Stimulated activated CD8-positive, alpha-beta memory T cell treated with anti-CD3 and anti-CD28 coated beads, Interleukin-12 subunit alpha, Interleukin-12 subunit beta, amount 100 ng/mL, for 24 hours (primary cell): ENCODE data around the gene PDIK1L.
A peak's percentile ranks its signal among the peaks of the same experiment; 100 is the strongest.

Experiments used
- DNase-seq: peaks from one replicate; pipeline ENCODE4 v3.0.0-alpha.2; 2020; ENCODE audit errors: extremely low read depth

Gene PDIK1L

GRCh38 chr1:26155370-26156284, 44.0 kb downstream of the PDIK1L start:
- DNase-seq = no peak

DNA sequence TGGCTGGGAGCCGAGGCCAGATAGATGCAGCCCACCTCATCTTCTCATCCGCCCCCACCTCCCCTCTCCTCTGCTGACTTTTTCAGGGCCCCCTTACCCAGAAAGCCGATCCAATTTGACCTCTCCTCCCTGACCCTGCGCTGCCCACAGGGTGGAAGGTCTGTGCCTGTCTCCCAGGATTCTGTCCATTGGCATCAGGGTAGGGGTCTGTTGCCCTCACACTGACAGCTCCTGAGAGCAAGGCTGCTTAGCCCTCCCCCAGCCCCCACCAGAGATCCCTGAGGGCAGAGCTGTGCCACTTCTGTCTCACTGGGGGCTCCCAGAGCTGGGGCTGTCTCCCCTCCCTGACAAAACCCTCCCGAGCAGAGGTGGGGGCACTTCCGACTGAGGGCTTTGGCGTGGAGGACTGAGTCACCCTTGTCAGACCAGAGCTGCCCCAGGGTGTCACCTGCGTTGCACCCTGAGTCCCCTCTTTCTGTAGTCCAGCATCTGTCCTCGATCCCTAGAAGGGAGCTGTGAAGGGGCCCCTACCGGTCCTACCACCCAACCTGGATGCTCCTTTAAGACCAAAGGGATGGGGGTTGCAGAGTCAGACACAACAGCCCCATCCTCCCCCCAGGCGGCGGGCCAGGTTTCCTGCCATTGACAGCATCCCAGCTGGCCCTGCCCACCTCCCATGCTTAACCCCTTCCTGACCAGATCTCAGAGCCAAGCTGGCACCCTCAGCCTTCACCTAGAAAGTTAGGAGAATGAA, 44.8 kb downstream of the PDIK1L start:
- DNase-seq = no peak

GRCh38 chr1:26158271-26158907, 46.8 kb downstream of the PDIK1L start:
- no peak for DNase-seq

DNA sequence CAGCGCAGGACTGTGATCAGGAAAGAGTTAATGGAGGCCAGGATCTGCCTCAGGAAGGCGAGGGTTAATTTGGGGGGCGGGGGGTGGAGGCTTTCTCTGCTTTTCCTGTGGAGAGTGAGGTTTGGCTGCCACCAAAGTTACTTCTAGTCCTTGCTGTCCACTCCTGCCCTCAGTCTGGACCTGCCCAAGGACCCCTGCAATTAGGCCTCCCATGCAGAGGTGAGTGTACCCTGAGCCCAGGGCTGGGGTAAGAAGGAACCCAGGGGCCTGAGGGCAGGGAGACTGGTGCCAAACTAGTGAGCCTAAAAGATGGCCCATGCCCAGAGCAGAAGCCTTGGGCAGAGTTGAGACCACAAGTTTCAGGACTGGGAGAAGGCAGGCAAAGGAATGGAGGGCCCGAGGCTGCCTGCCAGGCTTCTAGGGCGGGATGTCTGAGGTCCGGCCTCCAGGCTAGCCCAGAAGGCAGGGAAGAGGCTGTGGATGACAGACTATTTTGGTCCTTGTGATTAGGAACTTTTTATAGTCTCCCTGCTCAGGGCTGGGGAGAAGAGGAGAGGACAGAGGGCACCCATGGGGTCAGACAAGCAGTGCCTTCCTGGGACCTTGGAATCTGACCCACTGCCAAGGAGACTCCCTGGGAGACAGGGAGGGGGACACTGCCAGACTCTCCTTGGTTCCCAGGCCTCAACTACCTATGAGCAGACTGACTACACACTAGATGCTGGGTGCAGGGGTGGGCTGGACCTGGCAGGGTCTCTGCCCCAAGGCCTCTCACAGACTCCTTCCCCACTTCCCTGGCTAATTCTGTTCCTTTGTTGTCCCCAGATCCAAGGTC, 47.5 kb downstream of the PDIK1L start, which contains the start of gene FAM110D:
TSS of gene FAM110D (plus strand) at position 172 of the 835 bp plus-strand sequence. CDS start 2,213 bp downstream, outside the sequence.
- DNase-seq = no peak

DNA sequence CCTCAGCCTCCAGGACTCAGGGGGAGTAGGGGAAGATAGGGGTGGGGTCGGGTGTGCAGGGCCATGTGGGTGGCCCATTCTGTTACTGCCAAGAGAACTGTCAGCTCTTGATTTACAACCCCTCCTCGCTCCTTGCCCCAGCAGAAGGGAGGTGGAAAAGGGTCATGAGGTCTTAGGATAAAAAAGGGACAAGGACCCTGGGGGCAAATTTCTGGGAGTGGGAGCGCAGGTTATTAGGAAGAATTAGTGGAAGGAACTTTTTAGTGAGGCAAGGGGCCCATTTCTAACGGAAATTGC, 48.1 kb downstream of the PDIK1L start:
- DNase-seq = no peak

- no peak for DNase-seq
These were observed 49.1 kb downstream of the PDIK1L start for GRCh38 chr1:26160527-26161414.

DNA sequence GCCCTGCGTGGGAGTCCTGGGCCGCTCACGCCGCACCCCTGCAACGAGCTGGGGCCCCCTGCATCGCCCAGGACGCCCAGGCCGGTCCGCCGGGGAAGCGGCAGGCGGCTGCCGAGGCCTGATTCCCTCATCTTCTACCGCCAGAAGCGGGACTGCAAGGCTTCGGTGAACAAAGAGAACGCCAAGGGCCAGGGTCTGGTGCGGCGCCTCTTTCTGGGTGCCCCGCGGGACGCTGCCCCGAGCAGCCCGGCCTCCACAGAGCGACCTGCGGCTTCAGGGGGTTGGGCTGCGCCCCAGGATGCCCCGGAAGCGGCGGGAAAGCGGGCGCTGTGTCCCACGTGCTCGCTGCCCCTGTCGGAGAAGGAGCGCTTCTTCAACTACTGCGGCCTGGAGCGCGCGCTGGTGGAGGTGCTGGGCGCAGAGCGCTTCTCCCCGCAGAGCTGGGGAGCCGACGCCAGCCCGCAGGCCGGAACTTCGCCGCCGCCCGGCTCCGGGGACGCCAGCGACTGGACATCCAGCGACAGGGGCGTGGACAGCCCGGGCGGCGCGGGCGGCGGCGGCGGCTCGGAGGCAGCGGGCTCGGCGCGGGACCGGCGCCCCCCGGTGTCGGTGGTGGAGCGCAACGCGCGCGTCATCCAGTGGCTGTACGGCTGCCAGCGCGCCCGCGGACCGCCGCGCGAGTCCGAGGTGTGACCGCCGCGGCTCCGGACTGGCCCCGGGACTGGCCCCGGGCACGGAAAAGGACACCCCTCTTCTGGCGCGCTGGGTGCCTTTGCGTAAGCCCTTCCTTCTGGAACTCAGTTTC, 50.0 kb downstream of the PDIK1L start:
- peak; percentile 14 for DNase-seq

- DNase-seq = no peak
These were observed 50.6 kb downstream of the PDIK1L start for GRCh38 chr1:26162220-26162709.

GRCh38 chr1:26163684-26164035, 52.0 kb downstream of the PDIK1L start:
- no peak for DNase-seq

DNA sequence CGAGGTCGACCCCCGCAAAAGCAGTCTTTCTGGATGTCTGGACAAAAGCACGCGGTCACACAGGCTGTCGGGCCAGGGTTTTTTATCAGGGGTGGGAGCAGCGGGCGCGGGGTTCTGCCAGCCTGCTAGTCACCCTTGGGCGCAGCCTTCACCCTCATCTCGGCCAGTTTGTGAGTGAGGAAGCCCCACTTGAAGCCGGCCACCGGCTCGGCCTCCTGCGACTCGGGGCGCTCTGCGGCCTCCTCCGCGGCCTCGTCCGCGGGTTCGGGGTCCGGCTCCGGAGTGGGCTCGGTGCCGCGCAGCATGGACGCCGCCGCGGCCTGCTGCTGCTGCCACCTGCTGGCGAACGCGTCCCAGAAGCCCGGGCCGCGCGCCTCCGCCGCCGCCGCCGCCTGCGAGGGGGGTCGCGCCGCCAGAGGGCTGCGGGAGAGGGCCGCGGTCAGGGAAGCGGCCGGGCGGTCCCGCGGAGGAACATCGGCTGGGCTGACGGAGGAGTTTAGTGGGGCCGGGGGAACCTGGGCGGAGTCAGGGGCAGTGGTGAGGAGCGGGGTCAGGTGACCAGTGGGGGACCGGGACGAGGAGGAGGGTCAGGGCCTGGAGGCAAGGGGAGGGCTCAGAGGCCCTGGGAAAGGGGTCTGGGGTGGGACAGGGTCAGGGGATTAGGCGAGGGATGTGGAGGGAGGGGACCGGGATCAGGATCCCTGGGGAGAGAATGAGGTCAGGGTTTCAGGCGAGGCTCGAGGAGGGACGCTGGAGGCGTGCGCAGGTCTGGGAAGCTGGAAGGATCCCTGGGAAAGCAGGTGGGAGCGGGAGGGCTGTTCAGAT, 52.6 kb downstream of the PDIK1L start:
- DNase-seq = peak; percentile 10

DNA sequence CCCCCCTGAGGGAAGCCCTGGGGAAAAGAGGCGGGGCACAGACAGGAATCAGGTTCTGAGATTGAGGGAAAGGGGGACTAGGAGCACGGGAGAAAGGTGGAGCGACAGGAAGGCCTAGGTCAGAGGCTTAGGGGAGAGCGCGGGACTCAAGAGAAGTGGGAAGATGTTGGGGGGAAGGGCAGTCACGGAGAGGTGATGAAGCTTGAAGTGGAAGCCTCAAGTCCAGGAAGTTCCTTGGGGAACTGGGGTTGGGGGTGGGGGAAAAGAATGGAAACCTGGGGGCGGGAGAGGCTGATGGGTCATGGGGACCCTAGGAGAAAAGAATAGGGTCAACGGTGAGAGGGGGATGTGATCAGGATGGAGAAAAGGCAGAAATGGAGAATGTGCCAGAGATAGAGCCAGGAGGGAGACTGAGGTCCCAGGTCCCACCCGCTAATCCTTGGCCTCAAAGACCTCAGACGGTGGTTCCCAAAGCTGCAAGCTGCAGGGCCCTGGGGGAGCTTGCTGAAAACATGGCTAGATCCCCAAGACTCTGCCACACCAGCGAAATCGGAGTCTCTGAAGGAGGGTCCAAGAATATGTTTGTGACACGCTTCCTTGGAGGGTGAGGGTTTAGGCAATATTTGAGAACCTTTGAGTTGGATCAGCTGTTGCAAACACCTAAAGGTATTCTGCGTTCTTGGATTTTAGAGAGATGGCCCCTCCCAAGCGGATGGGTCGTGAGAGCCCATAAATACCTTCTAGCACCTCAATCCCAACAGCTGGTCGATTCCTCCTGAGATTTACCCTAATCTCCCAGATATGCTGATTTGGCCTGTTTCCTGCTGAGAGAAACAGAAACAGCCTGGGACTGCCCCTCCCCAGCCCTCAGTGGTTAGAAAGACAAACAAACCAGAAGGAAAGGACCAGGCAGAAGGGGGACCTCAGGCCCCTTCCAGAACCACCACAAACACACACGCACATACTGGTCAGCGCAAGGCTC, 53.5 kb downstream of the PDIK1L start:
- no peak for DNase-seq

DNA sequence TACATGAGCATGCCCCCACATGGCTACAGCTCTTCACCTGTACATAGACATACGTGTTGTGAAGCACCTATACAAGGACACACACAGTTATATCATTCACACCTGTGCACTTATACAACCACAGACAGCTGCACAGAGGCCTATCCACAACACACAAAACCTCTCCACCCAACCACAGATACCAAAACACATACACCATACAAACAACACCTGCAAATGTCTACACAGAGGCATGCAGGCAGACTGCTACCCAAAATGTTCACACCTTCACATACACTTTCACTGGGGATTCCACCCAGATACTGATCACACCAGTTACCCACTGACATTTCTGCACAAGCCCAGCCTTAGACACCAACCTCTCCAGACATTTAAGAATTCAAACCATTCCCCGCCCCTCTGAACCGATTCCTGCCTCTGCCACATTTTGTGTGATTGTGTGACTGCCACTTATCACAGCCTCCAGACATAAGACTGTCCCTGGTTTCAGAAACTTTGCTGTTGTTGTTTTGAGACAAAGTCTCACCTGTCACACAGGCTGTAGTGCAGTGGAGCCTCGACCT, 55.2 kb downstream of the PDIK1L start:
- no peak for DNase-seq

DNA sequence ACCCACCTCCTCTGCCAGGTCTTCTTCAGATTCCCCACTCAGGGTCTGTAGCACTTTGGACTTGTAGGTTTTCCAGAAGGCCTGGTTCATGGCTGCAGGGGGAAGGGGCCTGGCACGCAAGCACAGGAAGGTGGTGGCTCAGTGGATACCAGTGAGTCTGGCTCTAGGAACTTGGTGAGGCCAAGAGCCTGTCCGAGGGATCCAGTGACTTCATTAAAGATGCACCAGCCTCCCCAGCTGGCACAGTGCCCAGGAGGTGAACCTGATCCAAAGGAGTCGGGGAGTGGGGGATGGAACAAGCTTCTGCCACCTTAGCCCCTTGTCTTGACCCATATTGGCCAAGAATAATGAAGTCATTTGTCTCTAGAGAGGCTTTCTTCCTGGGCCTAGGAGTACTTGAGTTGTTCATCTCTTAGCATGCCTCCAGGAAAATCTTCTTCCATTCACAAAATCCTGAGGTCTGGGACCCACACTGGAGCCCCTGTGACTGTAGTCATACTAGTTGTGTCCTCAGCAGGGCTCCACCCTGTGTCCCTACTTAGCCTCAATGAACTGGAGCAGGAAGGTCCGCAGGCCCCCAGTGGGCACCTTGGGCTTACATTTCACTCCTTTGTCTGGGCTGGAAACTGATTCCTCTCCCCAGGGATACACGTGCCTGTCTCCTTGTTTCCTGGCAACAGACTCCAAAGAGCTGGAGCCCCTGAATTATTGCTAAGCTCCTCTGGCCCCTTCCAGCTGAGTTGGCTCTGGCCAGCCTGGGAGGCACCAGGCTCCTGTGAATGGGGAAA, 57.0 kb downstream of the PDIK1L start, which contains the start of gene C1orf232:
TSS of gene C1orf232 (minus strand) at position 554 of the 788 bp plus-strand sequence. CDS start at position 90, 464 bp downstream.
- no peak for DNase-seq

GRCh38 chr1:26169198-26169554, 57.6 kb downstream of the PDIK1L start:
- no peak for DNase-seq

GRCh38 chr1:26169669-26170471, 58.2 kb downstream of the PDIK1L start, which contains the start of gene ZNF593:
Gene ZNF593 (plus strand): TSS chr1:26169908. CDS start chr1:26169984, 76 bp downstream.
- DNase-seq = peak; percentile 64
